ENCODE measurements around the gene ARHGEF12.

DNA sequence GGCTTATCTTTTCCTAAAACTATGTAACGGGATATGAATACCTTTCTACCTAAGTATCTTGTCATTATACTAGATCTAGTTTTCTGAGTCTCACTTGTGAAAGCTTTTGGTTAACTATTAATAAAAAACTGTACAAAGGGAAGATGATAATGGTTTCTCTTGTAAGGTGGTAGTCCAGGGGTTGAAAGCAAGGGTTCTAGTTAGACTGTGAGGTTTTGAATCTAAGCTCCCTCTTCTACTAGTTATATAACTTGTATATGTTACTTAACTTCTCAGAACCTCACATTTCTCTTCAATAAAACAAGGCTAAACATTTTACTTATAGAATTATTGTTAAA lies 54.3 kb downstream of the ARHGEF12 start:
- TF ChIP-seq, protein P1, sequence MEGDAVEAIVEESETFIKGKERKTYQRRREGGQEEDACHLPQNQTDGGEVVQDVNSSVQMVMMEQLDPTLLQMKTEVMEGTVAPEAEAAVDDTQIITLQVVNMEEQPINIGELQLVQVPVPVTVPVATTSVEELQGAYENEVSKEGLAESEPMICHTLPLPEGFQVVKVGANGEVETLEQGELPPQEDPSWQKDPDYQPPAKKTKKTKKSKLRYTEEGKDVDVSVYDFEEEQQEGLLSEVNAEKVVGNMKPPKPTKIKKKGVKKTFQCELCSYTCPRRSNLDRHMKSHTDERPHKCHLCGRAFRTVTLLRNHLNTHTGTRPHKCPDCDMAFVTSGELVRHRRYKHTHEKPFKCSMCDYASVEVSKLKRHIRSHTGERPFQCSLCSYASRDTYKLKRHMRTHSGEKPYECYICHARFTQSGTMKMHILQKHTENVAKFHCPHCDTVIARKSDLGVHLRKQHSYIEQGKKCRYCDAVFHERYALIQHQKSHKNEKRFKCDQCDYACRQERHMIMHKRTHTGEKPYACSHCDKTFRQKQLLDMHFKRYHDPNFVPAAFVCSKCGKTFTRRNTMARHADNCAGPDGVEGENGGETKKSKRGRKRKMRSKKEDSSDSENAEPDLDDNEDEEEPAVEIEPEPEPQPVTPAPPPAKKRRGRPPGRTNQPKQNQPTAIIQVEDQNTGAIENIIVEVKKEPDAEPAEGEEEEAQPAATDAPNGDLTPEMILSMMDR (IDR thresholded peaks at IDR 0.05): no peak
- TF ChIP-seq POLR2A (IDR thresholded peaks at IDR 0.05) (no peak), EP300 (IDR thresholded peaks at IDR 0.05; ENCODE audit: low read depth) (no peak), POLR2AphosphoS5 (IDR thresholded peaks at IDR 0.05) (no peak)

Data from transverse colon (tissue), 4 donors.